SIG-M5 treated with dmso at 0.1 percent for 504 hours (cell line): Measurements from ENCODE around the gene TFDP1.

ENCODE experiments used
- DNase-seq: peaks from one replicate; lab custom pipeline; 2025; ENCODE audit not compliant: unreplicated experiment; lab: John Stamatoyannopoulos, UW

The TFDP1 gene

GRCh38 chr13:113647351-113648215 is 63.0 kb downstream of the TFDP1 start:
- no peak for DNase-seq

GRCh38 chr13:113648216-113648610 is 63.7 kb downstream of the TFDP1 start:
- no peak for DNase-seq

DNA sequence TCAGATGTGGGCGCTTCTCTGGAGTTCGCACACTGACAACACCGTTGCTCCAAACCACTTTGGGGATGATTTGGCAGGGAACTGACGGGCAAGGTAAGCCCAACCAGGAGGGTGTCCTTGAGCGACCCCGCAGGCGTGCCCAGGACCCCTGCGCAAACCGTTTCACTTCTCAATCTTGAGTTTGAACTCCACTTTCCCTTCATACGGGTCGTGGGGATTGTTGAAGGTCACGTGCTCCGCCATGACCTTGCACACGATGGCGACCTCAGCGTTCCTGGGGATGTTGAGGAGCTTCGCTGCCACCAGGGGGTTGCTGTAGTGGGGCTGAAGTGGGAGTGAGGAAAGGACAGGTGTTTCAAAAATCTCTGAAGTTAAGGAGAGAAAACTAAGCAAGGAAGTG is 64.7 kb downstream of the TFDP1 start:
- DNase-seq, result no peak

DNA sequence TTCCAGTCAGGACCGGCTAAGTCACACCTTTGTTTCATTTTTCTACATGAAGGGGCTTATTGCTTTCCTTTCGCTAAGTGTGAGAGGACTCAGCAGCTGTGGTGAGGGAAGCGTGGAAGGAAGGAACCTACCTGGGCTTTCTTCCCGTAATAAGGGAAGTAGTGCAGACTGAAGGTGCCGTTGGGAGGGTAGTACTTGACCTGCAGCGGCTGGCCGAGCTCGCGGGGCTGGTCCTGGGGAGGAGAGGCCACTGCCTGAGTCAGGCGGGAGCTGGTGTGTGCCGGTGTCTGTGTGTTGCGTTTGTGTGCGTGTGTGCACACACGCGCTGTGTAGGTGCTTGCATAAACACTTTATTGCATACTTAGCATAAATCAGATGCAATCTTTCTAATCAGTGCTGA is 65.7 kb downstream of the TFDP1 start:
- no peak for DNase-seq

DNA sequence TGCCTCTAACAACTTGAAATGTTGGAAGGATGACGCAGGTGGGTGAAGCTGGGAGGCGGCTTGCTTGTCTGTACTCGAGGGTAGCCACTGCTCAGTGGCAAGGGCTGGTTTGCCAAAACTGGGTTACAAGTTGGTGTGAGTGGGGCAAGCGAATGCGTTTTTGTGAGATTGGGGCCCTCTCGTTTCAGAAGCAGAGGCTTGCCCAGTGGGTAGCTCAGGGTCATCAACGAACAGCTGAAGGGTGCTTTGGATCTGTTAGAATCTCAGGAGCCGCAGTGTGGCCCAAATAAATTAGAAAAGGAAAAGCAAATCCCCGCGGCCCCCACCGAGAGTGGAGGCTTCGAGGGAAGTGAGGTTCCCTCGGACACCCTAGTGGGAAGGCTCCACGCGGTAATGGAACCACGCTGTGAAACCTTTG is 66.2 kb downstream of the TFDP1 start:
- no peak for DNase-seq

DNA sequence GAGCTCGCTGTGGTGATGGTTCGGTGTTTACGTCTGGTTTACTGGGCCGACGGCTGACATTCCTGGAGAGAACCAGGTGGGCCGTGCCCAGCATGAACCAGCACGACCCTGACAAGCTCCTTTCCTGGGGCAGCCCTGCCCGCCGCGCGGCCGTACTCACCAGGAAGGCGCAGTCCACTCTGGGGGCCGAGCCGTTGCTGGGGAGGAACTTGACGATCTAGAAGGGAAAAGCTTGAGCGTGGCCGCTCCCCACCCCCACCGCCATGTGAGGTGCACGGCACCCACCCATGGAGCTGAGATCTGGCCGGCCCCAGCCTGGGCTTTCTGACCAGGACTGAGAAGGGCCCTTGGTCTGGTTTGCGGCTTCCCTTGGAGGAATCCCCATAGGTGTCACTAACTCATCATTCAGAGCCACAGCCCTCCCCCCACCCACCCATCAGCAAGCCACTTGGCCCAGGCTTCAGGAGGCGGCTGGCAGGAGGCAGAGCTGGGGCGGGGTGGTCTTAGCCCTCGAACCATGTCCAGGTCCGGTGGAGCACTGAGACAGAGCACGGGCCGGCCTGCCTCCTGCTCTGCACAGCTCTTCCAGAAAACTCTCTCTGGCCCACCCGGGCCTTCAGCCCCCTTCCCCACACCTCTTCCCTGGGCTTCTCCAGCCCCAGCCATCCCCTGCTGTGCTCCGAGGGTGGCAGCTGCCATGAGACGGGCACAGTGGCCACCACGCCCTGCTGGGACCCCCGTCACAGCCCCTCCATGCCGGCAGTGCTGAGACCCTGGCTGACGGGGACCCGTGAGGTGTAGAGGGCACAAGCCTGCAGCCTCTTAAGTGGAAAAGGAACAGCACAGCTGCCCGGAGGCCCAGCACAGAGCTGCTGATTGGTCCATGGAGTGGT is 67.2 kb downstream of the TFDP1 start:
- no peak for DNase-seq

GRCh38 chr13:113652404-113653263 is 68.1 kb downstream of the TFDP1 start:
- DNase-seq, result no peak

GRCh38 chr13:113653264-113654174 is 69.0 kb downstream of the TFDP1 start:
- DNase-seq, result no peak

GRCh38 chr13:113654175-113654560 is 69.6 kb downstream of the TFDP1 start:
- no peak for DNase-seq

- no peak for DNase-seq
Observed at GRCh38 chr13:113654591-113655345, 70.2 kb downstream of the TFDP1 start.

- no peak for DNase-seq
Observed at GRCh38 chr13:113655346-113656002, 70.9 kb downstream of the TFDP1 start.

GRCh38 chr13:113656003-113656588 is 71.5 kb downstream of the TFDP1 start:
- no peak for DNase-seq

DNA sequence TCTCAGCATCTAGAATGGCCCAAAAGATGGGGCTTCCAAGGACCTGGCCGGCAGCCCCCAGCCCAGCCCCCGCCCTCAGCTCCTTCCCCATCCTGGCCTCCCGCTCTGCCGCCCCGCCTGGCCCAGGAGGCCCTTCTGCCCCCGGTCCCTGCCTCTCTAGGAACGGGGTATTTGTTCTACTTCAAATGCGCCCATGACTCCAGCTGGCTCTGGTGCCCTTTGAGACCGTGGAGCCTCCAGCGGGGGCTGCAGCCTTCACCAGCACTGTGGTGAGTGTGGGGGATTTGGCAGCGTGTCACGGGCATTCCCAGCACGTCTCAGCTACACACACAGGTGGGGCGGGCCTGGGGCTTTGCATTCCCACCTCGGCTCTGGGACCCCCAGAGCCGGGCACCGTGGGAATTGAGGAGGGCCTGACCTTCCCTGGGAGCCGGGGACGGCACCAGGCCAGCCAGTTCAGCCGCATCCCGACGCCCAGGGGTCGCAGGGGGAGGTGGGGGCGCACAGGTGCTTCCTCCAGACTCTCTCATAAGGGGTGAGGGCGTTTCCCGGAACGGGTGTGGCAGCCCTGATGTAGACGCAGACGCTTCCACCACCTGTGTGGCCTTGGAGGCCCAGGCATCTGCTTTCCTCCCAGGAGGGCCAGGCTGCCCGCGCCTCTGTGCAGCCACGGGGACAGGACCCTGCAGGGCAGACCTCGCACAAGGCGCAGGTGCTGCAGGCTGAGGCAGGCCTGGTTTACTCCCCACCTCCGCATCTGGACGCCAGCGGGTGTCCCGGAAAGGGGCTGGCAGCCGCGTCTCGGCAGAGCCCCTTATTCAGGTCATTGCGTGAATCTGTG is 72.5 kb downstream of the TFDP1 start:
- no peak for DNase-seq

DNA sequence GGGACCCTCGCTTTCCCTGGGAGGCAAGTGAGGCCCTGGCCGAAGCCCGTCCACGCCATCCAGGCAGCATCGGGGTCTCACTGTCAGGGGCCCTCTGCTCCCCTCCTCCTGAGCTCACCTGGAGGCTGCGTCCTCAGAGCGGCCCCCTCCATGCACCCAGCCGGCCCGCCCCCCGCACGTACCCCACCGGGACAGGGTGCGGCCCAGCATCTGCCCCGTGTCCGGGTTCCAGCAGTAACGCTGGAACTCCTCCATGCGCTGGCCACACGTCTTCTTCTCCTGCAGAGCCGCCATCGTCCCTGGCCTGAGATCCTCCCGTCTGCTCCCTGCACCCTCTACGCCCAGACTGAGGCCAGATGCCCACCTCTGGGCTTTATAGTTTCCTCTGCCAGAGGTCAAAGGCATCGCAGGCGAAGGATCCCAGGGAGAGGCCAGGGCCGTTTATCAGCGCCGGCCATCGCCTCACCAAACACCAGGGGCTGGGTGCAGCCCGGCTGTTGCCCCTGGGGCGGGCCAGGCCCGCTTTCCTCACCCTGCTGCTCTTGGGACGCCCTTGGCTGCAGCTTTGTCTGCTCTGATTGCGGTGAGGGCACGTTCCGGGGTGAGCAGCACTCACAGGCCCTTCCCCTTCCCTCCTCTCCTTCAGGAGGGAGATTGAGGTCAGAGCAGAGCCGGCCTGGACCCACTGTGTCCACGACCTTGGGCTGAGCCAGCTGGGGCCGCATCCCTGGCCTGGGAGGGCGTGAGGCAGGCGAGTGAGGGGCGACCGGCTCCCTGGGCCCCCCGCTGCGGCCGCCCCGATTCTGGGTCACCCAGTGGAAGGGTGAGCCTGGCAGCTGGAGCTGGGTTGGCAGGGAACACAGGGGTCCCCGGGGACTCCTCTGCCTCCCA is 73.5 kb downstream of the TFDP1 start, which contains the start of gene ATP4B:
Gene ATP4B (minus strand): TSS at position 348 of the 891 bp plus-strand sequence. CDS start 54 bp downstream, at position 294.
- no peak for DNase-seq

DNA sequence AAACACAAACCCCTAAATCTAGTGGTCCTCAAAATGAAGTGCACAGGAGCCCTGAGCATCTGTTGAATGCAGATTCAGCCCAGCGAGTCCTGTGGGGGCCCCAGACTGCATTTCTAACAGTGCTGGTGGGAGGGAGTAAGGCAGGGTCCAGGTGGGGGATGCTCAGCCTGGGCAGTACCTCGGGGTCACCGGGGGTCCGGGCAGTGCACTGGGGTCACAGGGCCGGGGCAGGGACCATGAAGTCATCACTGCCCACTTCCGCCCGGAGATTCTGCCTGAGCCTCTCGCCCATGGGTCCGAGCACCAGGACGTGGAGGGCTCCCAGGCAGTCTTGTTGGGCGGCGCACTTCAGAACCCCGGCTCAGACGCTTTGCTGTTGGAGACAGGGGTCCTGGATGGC is 74.3 kb downstream of the TFDP1 start:
- DNase-seq, result no peak

DNA sequence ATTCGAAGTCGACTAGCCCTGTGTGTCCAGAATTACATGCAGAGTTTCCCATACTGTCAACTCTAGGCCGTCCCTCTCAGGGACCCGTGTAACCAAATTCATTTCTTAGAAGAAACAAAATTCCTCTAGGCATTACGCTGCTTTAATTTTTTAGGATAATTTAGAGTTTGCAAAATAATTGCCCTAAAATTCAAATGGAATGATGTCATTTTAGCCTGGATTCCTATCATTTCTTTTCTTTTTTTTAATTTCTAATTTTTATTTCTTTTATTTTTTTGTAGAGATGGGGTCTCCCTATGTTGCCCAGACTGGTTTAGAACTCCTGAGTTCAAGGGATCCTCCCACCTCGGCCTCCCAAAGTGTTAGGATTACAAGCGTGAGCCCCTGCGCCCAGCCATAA is 74.8 kb downstream of the TFDP1 start:
- DNase-seq, result no peak
